Measurements from ENCODE around the gene SLC36A1.
"Not testable (repeated sequence)": the region's sequence is repeated elsewhere in the genome, so short reads cannot be mapped to it uniquely, and the experiment has no call there.

SLC36A1 gene

GRCh38 chr5:151491062-151491461 lies 43.7 kb downstream of the SLC36A1 start:
- no peak for DNase-seq

DNA sequence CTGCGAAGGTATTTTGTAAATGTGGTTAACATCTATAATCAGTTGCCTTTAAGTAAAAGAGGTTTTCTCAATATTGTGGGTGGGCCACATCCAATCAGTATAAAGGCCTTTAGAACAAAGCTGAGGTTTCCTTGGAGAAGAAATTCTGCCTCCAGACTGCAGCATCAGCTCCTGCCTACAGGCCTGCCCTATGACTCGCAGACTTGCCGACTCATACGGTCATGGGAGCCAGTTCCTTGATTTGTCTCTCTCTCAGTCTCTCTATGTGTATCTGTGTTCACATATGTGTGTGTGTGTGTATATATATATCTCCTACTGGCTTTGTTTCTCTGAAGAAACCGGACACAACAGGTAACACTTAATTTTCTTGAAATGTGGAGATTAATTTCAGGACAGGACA lies 45.3 kb downstream of the SLC36A1 start:
- DNase-seq = peak; percentile 86

DNA sequence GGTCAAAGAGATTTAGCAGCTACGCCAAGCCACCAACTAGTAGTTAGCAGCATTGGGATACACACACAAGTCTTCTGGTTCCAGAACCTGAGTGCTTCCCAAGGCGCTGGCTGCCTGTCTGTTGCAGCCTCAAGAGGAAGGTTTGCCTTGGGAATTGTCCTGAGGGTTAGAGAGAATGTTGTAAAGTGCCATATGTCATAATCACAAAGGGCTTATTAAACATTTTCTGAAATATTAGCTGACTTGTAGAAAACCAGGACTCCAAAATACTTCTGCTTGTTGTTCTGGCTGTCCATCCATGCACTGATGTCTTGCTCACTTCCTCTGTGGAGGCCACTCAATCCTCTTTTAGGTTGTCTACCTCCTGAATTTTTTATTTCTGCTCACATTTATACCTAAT lies 46.3 kb downstream of the SLC36A1 start:
- DNase-seq = peak; percentile 46

DNA sequence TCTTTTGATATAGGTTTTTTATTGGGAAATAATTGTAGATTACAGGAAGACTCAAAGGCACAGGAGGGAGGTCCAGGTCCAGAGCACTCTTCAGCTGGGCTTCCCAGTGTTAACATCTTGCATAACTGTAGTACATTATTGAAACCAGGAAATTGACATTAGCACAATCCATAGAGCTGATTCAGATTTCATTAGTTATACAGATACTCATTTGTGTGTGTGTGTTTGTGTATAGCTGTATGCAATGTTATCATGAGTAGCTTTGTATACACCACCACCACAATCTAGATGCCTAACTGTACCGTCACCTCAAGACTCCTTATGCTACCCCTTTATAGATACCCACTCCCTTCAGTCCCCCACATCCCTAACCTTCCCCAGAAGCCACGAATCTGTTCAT lies 47.9 kb downstream of the SLC36A1 start:
- DNase-seq = no peak

DNA sequence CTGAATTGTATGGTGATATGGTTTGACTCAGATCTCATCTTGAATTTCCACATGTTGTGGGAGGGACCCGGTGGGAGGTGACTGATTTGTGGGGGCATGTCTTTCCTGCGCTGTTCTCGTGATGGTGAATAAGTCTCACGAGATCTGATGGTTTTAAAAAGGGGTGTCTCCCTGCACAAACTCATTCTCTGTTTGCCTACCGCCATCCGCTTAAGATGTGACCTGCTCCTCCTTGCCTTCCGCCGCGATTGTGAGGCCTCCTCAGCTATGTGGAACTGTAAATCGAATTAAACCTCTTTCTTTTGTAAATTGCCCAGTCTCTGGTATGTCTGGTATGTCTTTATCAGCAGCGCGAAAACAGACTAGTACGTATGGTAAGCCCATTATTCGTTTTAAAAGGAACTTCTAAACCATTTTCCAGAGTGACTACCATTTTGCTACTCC lies 48.7 kb downstream of the SLC36A1 start:
- peak; percentile 36 for DNase-seq

DNA sequence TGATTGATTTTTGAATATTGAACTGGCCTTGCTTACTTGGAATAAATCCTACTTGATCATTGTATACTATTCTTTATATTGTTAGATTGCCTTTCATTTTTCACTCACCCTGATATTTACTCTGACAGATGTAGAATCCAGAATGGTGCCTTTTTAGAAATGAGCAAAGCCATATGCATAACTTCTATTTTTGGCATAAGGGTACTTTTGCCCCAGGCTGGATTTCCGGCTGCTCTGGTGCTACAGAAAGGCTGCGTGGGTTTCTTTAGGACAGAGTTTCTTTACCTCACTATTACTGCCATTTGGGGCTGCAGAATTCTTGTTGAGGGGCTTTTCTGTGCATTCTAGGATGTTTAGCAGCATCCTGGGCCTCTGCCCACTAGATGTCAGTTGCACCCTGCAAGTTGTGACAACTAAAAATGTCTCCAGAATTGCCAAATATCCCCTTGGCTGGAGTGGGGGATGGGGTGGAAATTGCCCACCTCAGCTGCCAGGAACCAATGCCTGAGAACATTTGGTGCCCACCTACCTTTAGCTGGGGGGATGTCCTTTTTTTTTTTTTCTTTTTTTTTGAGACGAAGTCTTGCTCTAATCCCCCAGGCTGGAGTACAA lies 50.1 kb downstream of the SLC36A1 start:
- no peak for DNase-seq

DNA sequence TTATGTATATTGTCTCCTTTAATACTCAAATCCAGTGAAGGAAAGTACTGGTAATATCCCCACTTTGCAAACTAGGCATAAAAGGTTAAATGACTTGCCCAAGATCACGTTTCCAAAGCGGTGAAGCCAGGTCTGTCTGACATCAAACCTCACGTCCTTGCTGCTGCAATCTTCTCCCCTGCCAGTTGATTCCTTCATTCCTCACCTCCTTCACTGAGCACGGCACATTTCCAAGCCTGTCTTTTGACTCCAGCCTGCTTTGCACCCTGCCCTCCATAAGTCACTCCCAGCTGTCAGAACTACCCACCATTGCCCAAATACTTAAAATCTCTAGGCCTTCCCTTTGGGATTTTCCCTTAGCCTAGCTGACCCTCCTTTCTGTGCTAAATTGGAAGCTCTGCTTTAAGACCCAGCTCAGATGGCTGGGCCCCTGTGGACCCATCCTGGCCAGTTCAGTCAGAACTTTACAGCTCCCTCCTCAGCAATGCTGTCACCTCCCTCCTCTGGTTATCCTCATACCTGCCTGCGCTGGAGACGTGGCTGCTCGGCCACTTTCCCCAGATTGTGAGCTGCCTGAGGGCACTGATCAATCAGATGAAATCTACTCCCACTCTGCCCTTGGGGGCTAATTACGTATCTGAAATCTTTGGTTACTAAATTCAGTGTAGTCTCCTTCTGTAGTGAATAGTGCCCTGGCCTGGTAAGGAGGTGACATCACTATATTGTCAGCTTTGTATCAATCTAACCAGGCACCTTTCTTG lies 51.2 kb downstream of the SLC36A1 start:
- DNase-seq = no peak

DNA sequence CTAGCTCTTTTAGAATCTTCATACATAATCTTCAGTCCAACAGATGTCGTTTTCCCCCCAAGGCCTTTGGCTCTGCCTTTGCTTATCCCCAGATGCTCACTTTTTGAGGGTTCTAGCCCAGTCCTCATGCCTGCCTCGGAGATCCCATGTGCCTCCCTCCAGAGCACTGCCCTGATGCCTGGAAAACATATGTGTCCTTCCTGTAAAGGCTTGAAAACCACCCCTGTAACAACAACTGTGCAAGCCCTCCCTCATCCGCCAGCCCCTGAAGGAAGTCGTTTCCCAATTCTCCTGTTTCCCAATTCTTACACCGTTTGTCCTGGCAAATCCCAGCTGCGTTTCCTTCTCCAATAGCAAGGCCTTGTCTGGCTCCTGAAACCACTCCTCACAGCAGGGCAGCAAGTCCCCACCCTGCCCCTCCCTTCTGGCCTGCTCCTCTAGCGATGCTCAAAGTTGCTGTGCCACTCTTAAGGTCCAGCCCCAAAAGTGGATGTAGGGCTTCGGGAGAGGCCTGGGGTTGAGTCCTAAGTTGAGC lies 52.2 kb downstream of the SLC36A1 start:
- no peak for DNase-seq

- peak; percentile 17 for DNase-seq
Observed at GRCh38 chr5:151504006-151504405, 56.6 kb downstream of the SLC36A1 start.

GRCh38 chr5:151508308-151508707 lies 60.9 kb downstream of the SLC36A1 start:
- DNase-seq = not testable (repeated sequence)

DNA sequence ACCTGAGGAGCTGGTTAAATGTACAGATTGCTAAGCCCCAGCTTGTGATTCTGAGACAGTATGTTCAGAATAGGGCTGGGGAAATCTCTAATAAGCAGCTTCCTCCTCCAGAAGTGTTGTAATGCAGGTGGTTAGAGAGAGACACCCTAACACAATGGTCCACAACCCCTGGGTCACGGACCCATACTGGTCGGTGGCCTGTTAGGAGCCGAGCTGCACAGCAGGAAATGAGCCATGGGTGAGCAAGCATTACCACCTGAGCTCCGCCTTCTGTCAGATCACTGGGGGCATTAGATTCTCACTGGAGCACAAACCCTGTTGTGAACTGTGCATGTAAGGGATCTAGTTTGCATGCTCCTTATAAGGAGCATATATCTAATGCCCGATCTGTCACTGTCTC lies 61.8 kb downstream of the SLC36A1 start:
- DNase-seq = no peak

DNA sequence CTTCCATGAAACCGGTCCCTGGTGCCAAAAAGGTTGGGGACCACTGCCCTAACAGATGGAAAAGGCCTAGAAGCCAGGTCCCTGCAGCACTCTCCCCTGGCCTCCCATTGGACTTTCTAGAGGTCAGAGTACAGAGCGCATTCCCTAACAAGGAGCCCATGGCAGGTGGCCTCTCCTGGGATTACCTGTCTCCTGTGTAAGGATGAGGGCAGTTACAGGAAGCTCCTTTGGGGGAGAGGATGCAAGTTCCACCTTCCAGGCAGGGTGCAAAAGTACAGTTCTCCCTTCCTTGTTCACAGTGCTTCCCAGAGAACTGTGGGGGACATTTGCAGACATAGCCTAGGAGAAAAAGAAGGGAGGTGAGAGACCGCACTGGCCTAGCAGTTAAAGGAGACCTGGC lies 62.4 kb downstream of the SLC36A1 start:
- no peak for DNase-seq

- DNase-seq = no peak
Observed at GRCh38 chr5:151517122-151517920, 69.9 kb downstream of the SLC36A1 start.

GRCh38 chr5:151520294-151520693 lies 72.9 kb downstream of the SLC36A1 start:
- no peak for DNase-seq

- peak; percentile 69 for DNase-seq
Observed at GRCh38 chr5:151522226-151522625, 74.8 kb downstream of the SLC36A1 start.

DNA sequence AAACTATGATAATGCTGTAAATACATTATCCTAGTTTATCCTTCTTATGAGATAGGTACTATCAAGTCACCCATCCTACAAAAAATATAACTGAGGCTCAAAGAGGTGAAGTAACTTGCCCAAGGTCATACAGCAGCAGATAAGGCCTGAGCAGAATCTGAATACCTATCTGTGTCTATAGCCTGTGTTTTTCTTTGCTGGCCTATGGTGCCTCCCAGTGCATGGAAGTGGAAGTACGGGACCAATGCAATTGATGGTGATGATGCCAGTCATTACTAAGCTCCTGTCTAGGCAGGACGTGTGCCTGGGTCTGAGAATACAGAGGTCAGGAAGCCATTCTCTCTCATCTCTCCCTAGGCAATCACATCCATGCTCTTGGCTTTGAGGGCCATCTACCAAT lies 75.9 kb downstream of the SLC36A1 start:
- peak; percentile 70 for DNase-seq

- DNase-seq = no peak
Observed at GRCh38 chr5:151528153-151528552, 80.8 kb downstream of the SLC36A1 start.

DNA sequence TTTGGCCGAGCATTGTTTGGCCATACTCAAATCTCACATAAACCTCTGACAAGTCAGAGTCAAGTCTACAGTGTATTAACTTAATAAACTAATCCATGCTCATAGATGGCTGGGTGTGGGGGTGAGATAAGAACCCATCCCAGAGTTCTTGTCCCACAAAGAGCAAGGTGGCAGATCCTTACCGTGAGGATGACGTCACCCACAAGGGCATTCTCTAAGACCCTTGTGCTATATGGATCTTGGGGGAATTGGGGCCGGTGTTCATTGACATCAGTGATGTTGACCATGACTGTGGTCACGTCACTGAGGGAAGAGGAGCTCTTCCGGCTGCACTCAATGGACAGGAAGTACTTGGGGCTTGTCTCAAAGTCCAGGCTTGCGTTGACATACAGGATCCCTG lies 81.6 kb downstream of the SLC36A1 start:
- no peak for DNase-seq

GRCh38 chr5:151531581-151531980 lies 84.2 kb downstream of the SLC36A1 start:
- DNase-seq = no peak

DNA sequence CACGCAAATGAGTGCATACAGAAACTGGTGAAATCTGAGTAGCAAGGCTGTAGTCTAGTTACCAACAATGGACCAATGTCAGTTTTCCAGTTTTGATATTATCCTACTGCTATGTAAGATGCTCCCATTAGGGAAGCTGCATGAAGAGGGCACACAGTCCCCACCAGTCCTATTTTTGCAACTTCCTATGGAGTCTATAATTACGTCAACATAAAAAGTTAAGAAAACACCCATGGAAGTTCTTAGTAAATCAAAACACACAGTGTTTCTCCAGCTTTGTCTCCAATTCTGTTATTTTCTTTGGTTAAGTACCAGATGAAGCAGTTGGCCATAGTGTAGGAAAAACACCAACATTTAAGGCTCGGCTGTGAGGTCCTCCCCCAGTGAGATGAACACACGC lies 85.0 kb downstream of the SLC36A1 start:
- DNase-seq = no peak

GRCh38 chr5:151534350-151534749 lies 86.9 kb downstream of the SLC36A1 start:
- DNase-seq = no peak

GRCh38 chr5:151537044-151537443 lies 89.6 kb downstream of the SLC36A1 start:
- DNase-seq = no peak

- peak; percentile 60 for DNase-seq
Observed at GRCh38 chr5:151541571-151541970, 94.2 kb downstream of the SLC36A1 start.

Measured in inflammatory macrophage treated with lipopolysaccharide for 4 hours (primary cell).